SK-N-MC (cell line): ENCODE results near the gene TCEAL3.
"Not testable (repeated sequence)": the region's sequence is repeated elsewhere in the genome, so short reads cannot be mapped to it uniquely, and the experiment has no call there.

Experiments
- DNase-seq: peaks from one replicate; pipeline ENCODE4 v3.0.0-alpha.2; 2011; ENCODE audit warnings: low read depth, low spot score
- H3K27ac ChIP-seq: fragments of 200-600 bp; sonication (generic); 2 replicates; pipeline ENCODE4 v1.5.1; 2016; ENCODE audit warnings: mixed run types
- H3K36me3 ChIP-seq: fragments of 200-600 bp; sonication (generic); 2 replicates; pipeline ENCODE4 v1.6.1; 2017; ENCODE audit warnings: antibody characterized with exemption, low read length, mixed read lengths; ENCODE audit not compliant: insufficient read depth
- H3K4me3 ChIP-seq: fragments of 200-600 bp; sonication (generic); 2 replicates; pipeline ENCODE4 v1.5.1; 2016
- H3K9ac ChIP-seq: fragments of 200-600 bp; sonication (generic); 2 replicates; pipeline ENCODE4 v1.8.0; 2017; ENCODE audit warnings: mixed run types, mixed read lengths; ENCODE audit not compliant: insufficient read length
- H3K9me3 ChIP-seq: fragments of 200-600 bp; sonication (generic); 2 replicates; pipeline ENCODE4 v1.6.1; 2017; ENCODE audit warnings: low read depth, mild to moderate bottlenecking, antibody characterized with exemption, low read length, moderate library complexity, mixed read lengths
- EZH2 ChIP-seq: fragments of 200-600 bp; sonication (generic); IDR thresholded peaks from one replicate; pipeline ENCODE4 v1.6.1; 2017; ENCODE audit warnings: antibody characterized with exemption
- FOXP2 ChIP-seq: optimal IDR thresholded peaks from 2 replicates; pipeline ENCODE3; 2011; ENCODE audit warnings: mild to moderate bottlenecking, moderate library complexity; ENCODE audit not compliant: insufficient read depth; ENCODE audit errors: extremely low read length, control extremely low read depth
- POLR2AphosphoS5 ChIP-seq: IDR thresholded peaks from 2 replicates; pipeline ENCODE4 v1.6.1; 2012; ENCODE audit warnings: mild to moderate bottlenecking, low read depth, low read length, borderline replicate concordance

TCEAL3 gene

DNA sequence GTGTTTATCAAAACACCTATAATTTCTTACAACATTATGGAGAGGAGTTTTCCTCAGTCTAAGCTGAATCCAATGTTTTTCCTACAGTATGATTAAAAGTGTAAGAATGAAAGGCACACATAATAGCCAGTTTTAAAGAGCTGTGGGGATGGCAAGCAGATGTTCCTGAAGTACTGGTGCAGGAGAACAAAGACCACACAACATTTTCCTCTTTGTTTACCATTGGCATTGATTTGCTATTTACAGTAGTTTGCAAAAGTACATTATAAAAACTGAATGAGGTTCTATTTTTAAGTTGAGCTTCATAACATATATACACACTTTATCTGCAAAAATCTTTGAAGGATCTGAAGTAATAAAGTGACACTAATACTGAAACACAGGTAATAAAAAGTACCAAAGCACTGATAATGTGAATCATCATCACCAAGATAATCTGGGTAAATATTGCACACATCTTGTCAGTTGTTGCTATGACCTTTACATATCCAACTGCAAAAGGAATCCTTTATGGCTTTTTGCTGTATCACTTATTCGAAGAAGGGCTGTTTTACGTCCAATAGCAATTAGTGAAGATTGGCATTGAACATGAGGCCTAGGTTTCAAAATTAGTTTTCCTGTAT, 43.5 kb downstream of the TCEAL3 start:
- Histone ChIP-seq H3K9me3 (no peaks in the 10 kb centered on the region), H3K9ac (no peak overlapping the region), H3K27ac (no peak overlapping the region), H3K4me3 (no peak overlapping the region), H3K36me3 (no peaks in the 10 kb centered on the region)
- no peak for DNase-seq
- no peak for TF ChIP-seq EZH2

DNA sequence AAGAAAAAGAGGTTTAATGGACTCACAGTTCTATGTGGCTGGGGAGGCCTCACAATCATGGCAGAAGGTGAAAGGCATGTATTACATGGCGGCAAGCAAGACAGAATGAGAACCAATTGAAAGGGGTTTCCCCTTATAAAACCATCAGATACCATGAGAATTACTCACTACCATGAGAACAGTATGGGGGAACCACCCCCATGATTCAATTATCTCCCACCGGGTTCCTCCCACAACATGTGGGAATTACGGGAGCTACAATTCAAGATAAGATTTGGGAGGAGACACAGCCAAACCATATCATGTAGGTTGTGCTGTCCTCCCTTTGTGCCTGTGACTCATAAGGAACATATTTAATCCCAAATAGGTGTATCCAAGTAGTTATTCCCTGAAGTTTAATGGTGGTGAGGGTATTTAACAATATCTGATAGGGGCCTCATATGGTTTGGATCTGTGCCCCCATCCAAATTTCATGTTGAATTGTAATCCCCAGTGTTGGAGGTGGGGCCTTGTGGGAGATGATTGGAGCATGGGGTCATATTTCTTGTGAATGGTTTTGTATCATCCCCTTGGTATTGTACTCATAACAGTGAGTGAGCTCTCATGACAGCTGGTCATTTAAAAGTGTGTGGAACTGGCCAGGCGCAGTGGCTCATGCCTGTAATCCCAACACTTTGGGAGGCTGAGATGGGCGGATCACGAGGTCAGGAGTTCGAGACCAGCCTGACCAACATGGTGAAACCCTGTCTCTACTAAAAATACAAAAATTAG, 47.7 kb downstream of the TCEAL3 start:
- H3K27ac ChIP-seq, H3K9me3 ChIP-seq, H3K9ac ChIP-seq, H3K36me3 ChIP-seq, DNase-seq, H3K4me3 ChIP-seq: not testable (repeated sequence)

GRCh38 chrX:103656617-103657016, 48.9 kb downstream of the TCEAL3 start:
- Histone ChIP-seq H3K4me3 (no peak overlapping the region), H3K9me3 (no peaks in the 10 kb centered on the region), H3K9ac (no peak overlapping the region), H3K27ac (no peak overlapping the region), H3K36me3 (no peaks in the 10 kb centered on the region)
- TF ChIP-seq FOXP2 = no peak
- DNase-seq = no peak

DNA sequence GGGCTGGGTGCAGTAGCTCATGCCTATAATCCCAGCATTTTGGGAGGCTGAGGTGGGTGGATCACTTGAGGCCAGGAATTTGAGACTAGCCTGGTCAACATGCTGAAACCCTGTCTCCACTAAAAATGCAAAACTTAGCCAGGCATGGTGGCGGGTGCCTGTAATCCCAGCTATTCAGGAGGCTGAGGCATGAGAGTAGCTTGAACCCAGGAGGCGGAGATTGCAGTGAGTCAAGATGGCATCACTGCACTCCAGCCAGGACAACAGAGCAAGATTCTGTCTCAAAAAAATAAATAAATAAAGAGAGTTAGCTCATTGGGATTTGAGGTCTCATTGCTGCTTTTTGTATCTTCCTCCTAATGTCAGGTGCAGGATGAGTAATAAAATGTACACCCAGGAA, 49.3 kb downstream of the TCEAL3 start:
- H3K27ac ChIP-seq, H3K4me3 ChIP-seq, H3K9me3 ChIP-seq, H3K36me3 ChIP-seq, DNase-seq, H3K9ac ChIP-seq: not testable (repeated sequence)

- no peak for DNase-seq
Observed at GRCh38 chrX:103658681-103659433, 51.1 kb downstream of the TCEAL3 start.

DNA sequence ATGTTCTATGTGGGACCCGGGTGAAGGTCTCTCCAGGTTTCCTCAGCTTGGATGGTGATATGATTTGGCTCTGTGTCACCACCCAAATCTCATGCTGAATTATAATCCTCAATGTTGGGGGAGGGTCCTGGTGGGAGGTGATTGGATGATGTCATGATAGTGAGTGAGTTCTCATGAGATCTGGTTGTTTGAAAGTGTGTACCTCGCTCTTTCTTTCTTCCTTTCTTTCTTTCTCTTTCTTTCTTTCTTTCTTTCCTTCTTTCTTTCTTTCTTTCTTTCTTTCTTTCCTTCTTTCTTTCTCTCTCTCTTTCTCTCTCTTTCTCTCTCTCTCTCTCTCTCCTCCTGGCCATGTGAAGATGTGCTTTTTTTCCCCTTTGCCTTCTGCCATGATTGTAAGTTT, 51.7 kb downstream of the TCEAL3 start:
- not testable (repeated sequence) for H3K4me3 ChIP-seq, DNase-seq, H3K9ac ChIP-seq, H3K9me3 ChIP-seq, H3K36me3 ChIP-seq, H3K27ac ChIP-seq

More at GRCh38 chrX:103658681-103659433, 51.1 kb downstream of the TCEAL3 start:
- Histone ChIP-seq H3K9ac (no peak overlapping the region), H3K27ac (no peak overlapping the region), H3K4me3 (no peak overlapping the region), H3K36me3 (no peaks in the 10 kb centered on the region), H3K9me3 (no peaks in the 10 kb centered on the region)
- no peak for TF ChIP-seq POLR2AphosphoS5
- TF ChIP-seq FOXP2 = no peak
- TF ChIP-seq EZH2 = no peak
